Prostate gland (tissue), 2 donors: ENCODE data around the gene CAMTA2. TPM values are rescaled to one million over a fixed set of nuclear protein-coding genes. Genes with fewer than 3 reads are reported as not detected.

Source experiments
- DNase-seq: peaks from one replicate; pipeline ENCODE4 v3.0.0-alpha.2; 2019; ENCODE audit warnings: low spot score
- H3K27ac ChIP-seq, 2 donors: fragments of 200-600 bp; sonication (generic); 2 replicates each; pipeline ENCODE4 v1.5.1; 2017 to 2019
- H3K27me3 ChIP-seq: fragments of 200-600 bp; sonication (generic); replicated peaks from 2 replicates; pipeline ENCODE4 v1.5.1; 2019; ENCODE audit not compliant: insufficient read depth
- H3K36me3 ChIP-seq, 2 donors: fragments of 200-600 bp; sonication (generic); 1 replicate in 1 of 2; 2 replicates in 1 of 2; pipeline versions ENCODE4 v1.5.1 to v1.8.1; 2017 to 2019
- H3K4me1 ChIP-seq: fragments of 200-600 bp; sonication (generic); replicated peaks from 2 replicates; pipeline ENCODE4 v1.5.1; 2019
- H3K4me3 ChIP-seq, 2 donors: fragments of 200-600 bp; sonication (generic); 2 replicates each; pipeline ENCODE4 v1.5.1; 2017 to 2019
- H3K9me3 ChIP-seq: fragments of 200-600 bp; sonication (generic); 2 replicates; pipeline ENCODE4 v1.5.1; 2017
- CTCF ChIP-seq, 4 experiments: fragments of 200-600 bp in 2 of 4; fragments of 450-650 bp in 2 of 4; sonication (generic) in 2 of 4; IDR thresholded peaks; 1 replicate in 3 of 4; 2 replicates in 1 of 4; pipeline ENCODE4 v1.5.1; 2016 to 2019; ENCODE audit warnings: antibody characterized with exemption in 4 of 4, mild to moderate bottlenecking in 2 of 4, moderate library complexity in 2 of 4
- POLR2A ChIP-seq: fragments of 450-650 bp; IDR thresholded peaks from one replicate; pipeline ENCODE4 v1.6.1; 2016; ENCODE audit warnings: antibody characterized with exemption, mild to moderate bottlenecking
- POLR2AphosphoS5 ChIP-seq: sonication (generic); formaldehyde crosslinking; IDR thresholded peaks from one replicate; pipeline ENCODE4 v1.6.1; 2017; ENCODE audit warnings: antibody characterized with exemption
- WGBS: methylation state at CpG from one replicate; pipeline ENCODE4 v1.1.5; 2018; 5-methylcytosine and 5-hydroxymethylcytosine counted together
- intact Hi-C: fragments of 100-400 bp; cut with DNase I; formaldehyde crosslinking; loops from one replicate; pipeline ENCODE4 v1.14.2; 2022
- total RNA-seq, 2 donors: library from RNA; depleted of rRNA; stranded (reverse); fragments of >200 nt; gene quantifications; one replicate each; pipeline ENCODE4 v1.1.0, GENCODE V29; 2016

CAMTA2 gene
- total RNA-seq, 2 donors from 2014 or later, result 13.6 to 40.2 TPM

GRCh38 chr17:5019475-5019956 lies 32.0 kb upstream of the CAMTA2 start:
- no peaks in the 10 kb centered on the region for H3K4me1 ChIP-seq
- WGBS, result 6% methylated on average over 1 of the region's 1 CpG
- H3K9me3 ChIP-seq, result no peaks in the 10 kb centered on the region
- no peak for DNase-seq
- no peaks in the 10 kb centered on the region for H3K27me3 ChIP-seq
- TF ChIP-seq POLR2AphosphoS5 (no peak), CTCF (IDR thresholded peaks at IDR 0.05) (no peak), POLR2A (no peak)
- no peak overlapping the region for H3K27ac ChIP-seq
- H3K4me3 ChIP-seq, result no peak overlapping the region
- H3K36me3 ChIP-seq, result peaks cover 5 to 35% of the 10 kb centered on the region in 2 donors
- intact Hi-C loops, result no loop called here

GRCh38 chr17:5014357-5014756 lies 26.9 kb upstream of the CAMTA2 start:
- 92% methylated on average over 4 of the region's 4 CpGs for WGBS
- Histone ChIP-seq H3K27ac (no peak overlapping the region), H3K36me3 (peaks cover 5 to 17% of the 10 kb centered on the region in 2 donors), H3K27me3 (no peaks in the 10 kb centered on the region), H3K4me3 (no peak overlapping the region), H3K4me1 (no peaks in the 10 kb centered on the region), H3K9me3 (no peaks in the 10 kb centered on the region)
- intact Hi-C loops, result no loop called here
- DNase-seq, result no peak
- TF ChIP-seq CTCF (IDR thresholded peaks at IDR 0.05) (no peak), POLR2AphosphoS5 (no peak), POLR2A (no peak)

GRCh38 chr17:5011928-5012327 lies 24.5 kb upstream of the CAMTA2 start:
- H3K36me3 ChIP-seq, result peaks cover 5 to 14% of the 10 kb centered on the region in 2 donors
- H3K4me1 ChIP-seq, result no peaks in the 10 kb centered on the region
- no peak for TF ChIP-seq POLR2A
- no peak for TF ChIP-seq CTCF (IDR thresholded peaks at IDR 0.05)
- no peak for TF ChIP-seq POLR2AphosphoS5
- H3K4me3 ChIP-seq, result no peak overlapping the region
- WGBS, result 86% methylated on average over 6 of the region's 6 CpGs
- no peaks in the 10 kb centered on the region for H3K27me3 ChIP-seq
- no peak for DNase-seq
- no peak overlapping the region for H3K27ac ChIP-seq
- intact Hi-C loops, result no loop called here
- no peaks in the 10 kb centered on the region for H3K9me3 ChIP-seq

- no peaks in the 10 kb centered on the region for H3K9me3 ChIP-seq
- H3K36me3 ChIP-seq, result peaks cover 26 to 49% of the 10 kb centered on the region in 2 donors
- TF ChIP-seq CTCF (IDR thresholded peaks at IDR 0.05), result no peak
- no peak for TF ChIP-seq POLR2AphosphoS5
- no peak for TF ChIP-seq POLR2A
- no peak overlapping the region for H3K27ac ChIP-seq
- no peak for DNase-seq
- WGBS, result 94% methylated on average over 18 of the region's 18 CpGs
- H3K27me3 ChIP-seq, result no peaks in the 10 kb centered on the region
- intact Hi-C loops, result no loop called here
- no peak overlapping the region for H3K4me3 ChIP-seq
- peaks cover 8% of the 10 kb centered on the region for H3K4me1 ChIP-seq
Measured at GRCh38 chr17:5003214-5003867, 15.9 kb upstream of the CAMTA2 start.
